Colonic mucosa (tissue), 4 donors: ENCODE results near the gene SYT4. TPM values are rescaled to one million over a fixed set of nuclear protein-coding genes. Genes with fewer than 3 reads are reported as not detected.

Experiments
- DNase-seq: peaks from one replicate; pipeline ENCODE4 v3.0.0-alpha.2; 2020
- H3K27ac ChIP-seq: fragments of 200-600 bp; one replicate; pipeline ENCODE4 v1.8.0; 2021
- H3K27me3 ChIP-seq: fragments of 200-600 bp; one replicate; pipeline ENCODE4 v1.8.0; 2021
- H3K36me3 ChIP-seq: fragments of 200-600 bp; one replicate; pipeline ENCODE4 v1.8.0; 2021
- H3K4me1 ChIP-seq: fragments of 200-600 bp; one replicate; pipeline ENCODE4 v1.8.0; 2021; ENCODE audit warnings: mild to moderate bottlenecking
- H3K4me3 ChIP-seq: fragments of 200-600 bp; one replicate; pipeline ENCODE4 v1.8.0; 2021
- H3K9ac ChIP-seq, 2 donors: one replicate each; pipeline ENCODE4 v1.7.0; 2013; ENCODE audit warnings: control low read depth in 2 of 2, low read depth in 2 of 2, low read length in 2 of 2
- H3K9me3 ChIP-seq: fragments of 200-600 bp; one replicate; pipeline ENCODE4 v1.8.0; 2021
- CTCF ChIP-seq: fragments of 200-600 bp; IDR thresholded peaks from one replicate; pipeline ENCODE4 v1.8.0; 2022; ENCODE audit warnings: antibody characterized with exemption, mild to moderate bottlenecking
- intact Hi-C: fragments of 100-400 bp; cut with DNase I; formaldehyde crosslinking; loops from one replicate; pipeline ENCODE4 v1.14.1; 2022
- total RNA-seq, 2 donors: library from RNA; stranded (reverse); fragmentation: NEBNext Ultra II Directional in 1 of 2; extraction: Animal tissue kit (Norgen Biotek cat#: 25700) in 1 of 2; gene quantifications; one replicate each; pipeline ENCODE4 v1.2.1, GENCODE V29; 2021
- donor health status: healthy.
- donor health status: DM: no; HTN: no; CAD: no.
- donor health status: DM: no; HTN: no; CAD: no.

SYT4 gene
- total RNA-seq, 2 donors from 2014 or later, result 0.47 to 1.2 TPM

GRCh38 chr18:43222501-43222900 lies 54.8 kb downstream of the SYT4 start:
- DNase-seq, result no peak
- Histone ChIP-seq H3K36me3 (no peaks in the 10 kb centered on the region), H3K27me3 (no peaks in the 10 kb centered on the region), H3K9ac (no peak overlapping the region), H3K4me3 (no peak overlapping the region), H3K27ac (no peak overlapping the region), H3K4me1 (no peaks in the 10 kb centered on the region), H3K9me3 (no peaks in the 10 kb centered on the region)
- intact Hi-C loops, result no loop called here
- no peak for TF ChIP-seq CTCF

GRCh38 chr18:43220691-43221090 lies 56.6 kb downstream of the SYT4 start:
- no peak overlapping the region for H3K27ac ChIP-seq
- H3K9ac ChIP-seq, result no peak overlapping the region
- H3K27me3 ChIP-seq, result no peaks in the 10 kb centered on the region
- no peak for TF ChIP-seq CTCF
- DNase-seq, result no peak
- H3K4me1 ChIP-seq, result no peaks in the 10 kb centered on the region
- no peaks in the 10 kb centered on the region for H3K36me3 ChIP-seq
- no peaks in the 10 kb centered on the region for H3K9me3 ChIP-seq
- H3K4me3 ChIP-seq, result no peak overlapping the region
- intact Hi-C loops, result no loop called here

Other genes starting within 250 kb of the SYT4 start
- not detected for gene RIT2, start 161.8 kb downstream of the SYT4 start, total RNA-seq